Non-pigmented ciliary epithelial cell (primary cell): ENCODE results near the gene FNDC10.
"Not testable (repeated sequence)": the region's sequence is repeated elsewhere in the genome, so short reads cannot be mapped to it uniquely, and the experiment has no call there.

ENCODE experiments used
- DNase-seq: peaks from one replicate; pipeline ENCODE4 v3.0.0-alpha.2; 2010; ENCODE audit warnings: low read depth

The FNDC10 gene

DNA sequence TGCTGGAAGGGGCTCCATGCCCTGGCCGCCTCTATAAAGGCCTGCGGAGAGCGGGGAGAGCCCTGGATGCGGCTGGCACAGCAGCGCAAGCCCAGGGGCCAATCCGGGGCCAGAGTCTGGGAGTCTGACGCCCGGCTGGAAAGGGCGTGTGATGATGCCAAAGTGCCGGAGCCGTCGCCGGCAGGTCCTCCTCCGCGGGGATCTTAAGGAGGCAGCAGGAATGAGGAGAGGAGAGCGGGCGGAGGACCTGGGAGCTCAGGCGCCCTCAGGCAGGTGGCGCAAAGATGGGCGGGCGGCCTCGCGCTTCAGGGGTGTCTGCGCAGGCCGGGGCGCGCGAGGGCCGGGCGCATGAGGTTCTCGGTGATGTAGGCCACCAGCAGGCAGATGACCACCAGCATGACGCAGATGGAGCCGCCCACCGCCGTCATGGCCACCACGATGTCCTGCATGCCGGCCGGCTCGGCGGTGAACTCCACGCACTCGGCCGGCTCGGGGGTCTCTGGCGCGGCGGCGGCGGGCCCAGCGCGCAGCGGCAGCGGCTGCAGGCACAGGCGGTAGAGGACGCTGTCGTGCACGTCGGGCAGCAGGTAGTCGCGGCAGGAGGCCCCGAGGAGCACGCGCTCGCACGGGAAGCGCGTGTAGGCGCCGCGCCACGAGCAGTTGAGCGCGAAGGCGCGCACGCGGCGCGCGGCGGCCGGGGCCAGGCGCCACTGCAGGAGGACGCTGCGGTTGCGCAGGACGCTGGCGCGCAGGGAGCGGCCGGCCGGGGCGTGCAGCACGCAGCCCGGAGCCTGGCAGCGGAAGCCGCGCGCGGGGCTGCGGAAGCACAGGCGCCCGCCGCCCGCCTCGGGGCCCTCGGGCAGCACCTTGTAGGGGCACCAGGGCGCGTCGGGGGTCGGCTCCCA, 653 bp downstream of the FNDC10 start:
- DNase-seq, result no peak

DNA sequence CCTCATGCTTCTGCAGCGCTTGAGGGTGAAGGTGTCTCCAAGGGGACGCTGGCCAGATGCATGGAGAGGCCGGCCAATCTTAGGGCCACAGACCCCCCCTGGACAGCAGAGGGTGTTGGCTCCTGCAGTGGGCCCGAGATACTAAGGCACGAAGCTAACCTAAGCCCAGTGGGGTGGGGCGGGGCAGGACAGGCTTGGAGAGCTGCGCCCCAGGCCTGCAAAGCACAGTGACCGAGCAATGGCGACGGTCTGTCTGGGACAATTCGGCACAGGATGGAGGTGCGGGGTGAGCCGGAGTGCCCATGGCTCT, 1.3 kb downstream of the FNDC10 start:
- no peak for DNase-seq

DNA sequence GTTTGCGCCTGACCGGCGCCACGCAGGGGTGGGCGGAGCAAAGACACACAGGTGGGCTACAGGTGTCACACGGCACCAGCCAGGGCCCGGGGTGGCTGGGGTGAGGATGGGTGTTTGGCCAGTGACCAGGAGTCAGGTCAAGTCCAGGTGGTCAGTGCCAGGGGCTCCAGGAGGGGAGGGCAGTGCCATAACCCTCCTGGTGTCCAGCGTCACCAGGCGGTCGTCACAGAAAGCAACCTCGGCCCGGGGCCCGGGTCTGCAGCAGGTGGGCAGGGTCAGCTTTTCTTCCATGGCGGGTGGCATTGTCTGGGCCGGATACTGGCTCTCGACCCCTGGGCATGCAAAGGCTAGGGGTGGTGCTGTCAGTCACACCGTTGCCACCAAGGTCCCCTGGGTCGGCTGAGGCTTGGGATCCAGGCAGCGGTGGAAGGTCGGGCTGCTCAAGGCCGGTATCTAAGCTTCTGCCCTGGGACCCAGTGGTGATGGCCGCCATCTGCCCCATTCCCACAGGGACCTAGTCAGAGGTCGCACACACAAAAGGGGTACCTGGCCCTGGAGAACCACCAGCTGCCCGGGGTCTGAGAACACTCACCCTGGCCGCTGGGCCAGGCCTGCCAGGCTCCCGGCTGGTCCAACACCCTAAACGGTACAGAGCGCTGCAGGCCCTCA, 1.8 kb downstream of the FNDC10 start:
- DNase-seq, result no peak

DNA sequence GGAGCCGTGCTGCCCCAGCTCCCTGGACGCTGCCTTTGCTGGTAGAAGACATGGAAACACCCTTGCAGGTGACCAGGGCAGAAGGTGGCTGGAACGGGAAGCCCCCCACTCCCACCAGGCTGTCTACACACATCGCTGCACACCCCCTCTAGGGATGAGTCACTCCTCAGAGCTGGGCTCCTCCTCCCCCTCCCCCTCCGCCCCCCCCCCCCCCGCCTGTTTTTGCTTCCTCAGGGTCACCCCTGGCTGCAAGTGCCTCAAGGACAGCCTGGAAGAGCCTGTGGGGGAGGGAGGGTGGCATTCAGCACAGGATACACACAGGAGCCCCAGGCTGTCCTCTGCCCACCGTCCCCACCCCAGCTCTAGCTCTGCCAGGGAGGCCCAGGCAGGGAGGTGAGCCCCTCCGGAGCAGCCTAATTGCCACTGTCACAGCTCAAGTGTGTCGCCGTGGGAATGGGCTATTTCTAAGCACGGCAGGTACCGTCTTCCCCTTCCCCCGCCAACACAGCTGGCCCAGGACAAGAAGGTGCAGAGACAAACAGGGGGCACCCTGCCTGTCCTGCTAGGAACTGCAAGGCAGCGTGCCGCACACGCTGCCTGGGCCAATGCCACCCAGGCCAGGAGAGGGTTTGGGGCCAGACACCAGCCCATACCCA, 2.5 kb downstream of the FNDC10 start:
- DNase-seq, result no peak

DNA sequence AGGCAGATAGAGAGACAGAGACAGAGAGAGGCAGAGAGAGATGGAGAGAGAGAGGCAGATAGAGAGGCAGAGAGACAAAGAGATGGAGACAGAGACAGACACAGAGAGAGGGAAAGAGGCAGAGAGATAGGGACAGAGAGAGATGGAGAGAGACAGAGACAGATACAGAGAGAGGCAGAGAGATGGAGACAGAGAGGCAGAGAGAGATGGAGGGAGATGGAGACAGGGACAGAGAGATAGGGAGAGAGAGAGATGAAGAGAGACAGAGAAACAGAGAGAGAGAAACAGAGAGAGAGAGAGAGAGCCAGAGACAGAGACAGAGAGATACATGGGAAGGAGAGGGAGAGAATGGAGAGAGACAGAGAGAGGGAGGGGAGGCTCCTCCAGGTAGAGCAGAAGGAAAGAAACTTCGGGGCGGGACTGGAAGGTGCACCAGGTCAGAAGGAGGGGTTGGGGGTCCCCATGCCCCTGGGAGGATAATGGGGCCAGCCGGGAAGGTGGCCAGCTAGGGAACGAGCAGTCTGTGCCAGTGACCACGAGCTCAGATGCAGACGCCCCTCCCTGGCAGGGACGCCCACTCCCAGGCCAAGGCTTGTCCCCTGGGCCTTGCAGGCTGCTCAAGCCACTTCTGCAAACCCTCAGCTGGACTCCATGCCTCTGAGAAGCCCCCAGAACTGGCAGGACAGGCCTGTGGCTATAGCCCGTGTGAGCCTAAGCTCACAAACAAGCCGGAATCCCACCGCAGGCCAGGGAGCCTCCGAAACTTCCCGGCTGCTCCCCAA, 3.3 kb downstream of the FNDC10 start:
- no peak for DNase-seq

DNA sequence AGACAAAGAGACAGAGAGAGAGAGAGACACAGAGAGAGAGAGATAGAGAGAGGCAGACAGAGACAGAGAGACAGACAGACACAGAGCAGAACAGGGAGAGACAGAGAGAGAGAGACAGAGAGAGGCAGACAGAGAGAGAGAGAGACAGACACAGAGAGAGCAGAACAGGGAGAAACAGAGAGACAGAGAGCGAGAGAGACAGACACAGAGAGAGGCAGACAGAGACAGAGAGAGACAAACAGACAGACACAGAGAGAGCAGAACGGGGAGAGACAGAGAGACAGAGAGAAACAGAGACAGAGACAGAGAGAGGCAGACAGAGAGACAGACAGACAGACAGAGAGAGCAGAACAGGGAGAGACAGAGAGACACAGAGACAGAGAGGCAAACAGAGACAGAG, 4.6 kb downstream of the FNDC10 start:
- not testable (repeated sequence) for DNase-seq

DNA sequence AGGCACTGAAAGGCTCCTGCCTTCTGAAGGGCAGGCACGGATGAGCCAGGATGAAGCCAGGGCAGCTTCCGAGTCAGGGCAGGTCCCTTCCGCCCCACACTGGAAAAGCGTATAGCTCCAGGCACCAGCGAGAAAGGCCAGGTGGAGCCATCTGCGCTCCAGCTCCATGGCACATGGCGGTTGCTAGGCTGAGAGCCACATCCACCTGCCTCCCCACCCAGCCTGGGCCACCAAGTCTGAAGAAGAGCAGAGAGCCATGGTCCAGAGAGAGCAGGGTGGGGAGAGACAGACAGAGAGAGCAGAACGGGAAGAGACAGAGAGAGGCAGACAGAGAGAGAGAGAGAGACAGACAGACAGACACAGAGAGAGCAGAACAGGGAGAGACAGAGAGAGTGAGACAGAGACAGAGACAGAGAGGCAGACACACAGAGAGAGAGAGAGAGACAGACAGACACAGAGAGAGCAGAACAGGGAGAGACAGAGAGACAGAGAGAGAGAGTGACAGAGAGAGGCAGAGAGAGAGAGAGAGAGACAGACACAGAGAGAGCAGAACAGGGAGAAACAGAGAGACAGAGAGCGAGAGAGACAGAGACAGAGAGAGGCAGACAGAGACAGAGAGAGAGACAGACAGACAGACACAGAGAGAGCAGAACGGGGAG, 5.2 kb downstream of the FNDC10 start:
- no peak for DNase-seq

DNA sequence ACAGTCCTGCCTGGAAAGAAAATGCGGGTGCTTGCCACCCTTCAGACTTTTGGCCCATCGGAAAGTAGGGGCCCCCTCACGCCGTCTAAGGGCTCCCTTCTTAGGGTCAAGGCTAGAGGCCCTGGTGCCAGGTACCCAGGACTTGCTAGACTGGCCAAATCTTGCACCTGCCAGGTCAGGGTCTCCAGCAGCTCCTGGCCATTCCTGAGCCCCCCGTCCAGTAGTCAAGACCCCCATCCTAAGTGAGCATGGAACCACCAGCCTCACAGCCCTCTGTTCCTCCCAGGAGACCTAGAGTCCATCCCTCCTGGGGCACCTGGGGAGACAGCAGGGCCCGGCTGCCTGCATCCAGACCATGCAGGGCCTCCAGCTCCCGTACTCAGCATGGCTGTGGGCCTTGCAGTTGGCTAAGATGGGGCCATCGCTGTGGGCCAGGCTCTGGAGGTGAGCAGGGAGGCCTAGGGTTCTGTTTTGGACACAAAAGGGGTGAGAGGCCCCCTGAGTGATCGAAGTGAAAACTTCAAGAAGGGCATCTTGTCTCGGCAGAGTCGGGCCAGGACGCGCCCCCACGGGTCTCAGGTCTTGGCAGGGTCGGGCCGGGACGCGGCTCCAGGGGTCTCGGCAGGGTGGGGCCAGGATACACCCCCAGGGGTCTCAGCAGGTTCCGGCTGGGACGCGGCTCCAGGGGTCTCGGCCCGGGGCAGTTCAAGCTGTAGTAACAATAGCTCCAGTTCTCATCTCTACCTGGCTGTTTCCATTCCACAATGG, 5.9 kb downstream of the FNDC10 start:
- DNase-seq, result no peak

DNA sequence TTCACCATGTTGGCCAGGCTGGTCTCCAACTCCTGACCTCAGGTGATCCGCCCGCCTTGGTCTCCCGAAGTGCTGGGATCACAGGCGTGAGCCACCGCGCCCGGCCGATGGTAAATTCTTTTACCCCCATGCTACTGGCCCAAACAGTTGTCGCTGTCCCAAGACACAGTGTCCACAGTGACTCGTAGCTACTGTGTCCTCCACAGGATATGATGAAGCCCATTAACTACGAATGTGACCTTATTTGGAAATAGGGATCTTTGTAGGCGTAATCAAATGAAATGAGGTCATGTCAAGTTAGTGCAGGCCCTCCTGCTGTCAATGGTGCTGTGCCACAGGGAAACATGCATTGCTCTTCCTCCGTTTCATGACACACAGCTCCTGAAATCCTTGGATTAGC, 8.5 kb downstream of the FNDC10 start:
- DNase-seq, result no peak

DNA sequence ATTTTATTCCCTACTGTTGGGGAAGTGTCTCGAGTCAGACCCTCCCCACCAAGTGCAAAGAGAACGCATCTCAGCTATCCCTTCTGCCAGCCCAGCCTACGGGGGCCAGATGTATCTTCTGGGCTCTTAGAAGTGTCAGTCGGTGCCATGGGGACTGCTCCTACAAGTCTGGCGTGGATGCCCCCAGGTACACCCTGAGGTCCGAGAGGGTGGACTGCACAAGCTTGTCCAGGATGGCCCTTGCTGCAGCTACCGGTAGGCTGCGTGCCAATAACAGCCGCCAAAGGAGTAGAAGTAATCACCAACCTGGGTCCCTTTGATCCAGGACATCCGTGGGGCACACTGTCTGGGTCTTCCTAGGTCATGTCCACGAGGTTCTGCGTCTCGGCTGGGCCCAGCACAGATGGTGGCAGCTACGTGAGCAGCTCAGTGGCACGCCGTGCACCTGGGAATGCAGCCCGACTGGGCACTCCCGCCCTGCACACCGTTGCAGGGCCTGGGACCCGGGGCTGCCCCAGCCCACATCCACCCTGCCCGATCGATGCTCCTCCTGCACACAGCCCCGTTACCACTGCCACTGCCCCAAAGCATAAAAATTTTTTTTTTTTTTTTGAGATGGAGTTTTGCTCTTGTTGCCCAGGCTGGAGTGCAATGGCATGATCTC, 16.5 kb downstream of the FNDC10 start:
- DNase-seq, result no peak

DNA sequence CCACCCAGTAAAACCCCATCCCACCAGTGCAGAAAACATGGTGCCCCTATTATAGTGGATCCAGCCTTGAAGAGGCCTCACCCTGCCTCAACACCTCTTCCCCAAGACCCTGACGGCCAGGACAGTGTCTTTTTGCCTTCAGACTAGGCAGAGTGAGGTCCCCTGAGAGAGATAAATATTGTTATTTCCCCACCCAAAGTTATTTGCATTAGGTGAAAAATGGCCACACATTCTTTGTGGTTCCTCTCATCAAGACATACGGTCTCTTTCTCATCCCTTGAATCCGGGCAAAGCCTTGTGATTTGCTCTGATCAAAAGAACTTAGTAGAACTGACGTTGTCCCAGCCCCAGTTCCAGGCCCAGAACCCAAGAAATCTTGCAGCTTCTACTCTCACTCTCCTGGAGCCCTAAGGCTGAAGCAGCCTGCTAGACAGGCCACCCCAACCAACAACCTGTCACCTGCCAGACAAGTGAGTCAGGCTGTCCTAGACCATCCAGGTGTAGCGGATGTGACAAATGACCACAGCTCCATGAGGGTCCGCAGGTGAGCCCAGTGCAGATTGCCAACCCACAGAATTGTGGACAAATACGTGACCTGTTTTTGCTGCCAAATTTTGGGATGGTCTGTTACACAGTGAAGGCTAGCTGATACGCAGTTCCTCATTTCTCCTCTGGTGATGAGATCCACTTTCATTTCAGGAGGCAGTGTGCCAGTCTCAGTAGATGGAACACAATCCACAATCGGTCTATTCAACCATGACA, 17.2 kb downstream of the FNDC10 start:
- DNase-seq, result no peak

DNA sequence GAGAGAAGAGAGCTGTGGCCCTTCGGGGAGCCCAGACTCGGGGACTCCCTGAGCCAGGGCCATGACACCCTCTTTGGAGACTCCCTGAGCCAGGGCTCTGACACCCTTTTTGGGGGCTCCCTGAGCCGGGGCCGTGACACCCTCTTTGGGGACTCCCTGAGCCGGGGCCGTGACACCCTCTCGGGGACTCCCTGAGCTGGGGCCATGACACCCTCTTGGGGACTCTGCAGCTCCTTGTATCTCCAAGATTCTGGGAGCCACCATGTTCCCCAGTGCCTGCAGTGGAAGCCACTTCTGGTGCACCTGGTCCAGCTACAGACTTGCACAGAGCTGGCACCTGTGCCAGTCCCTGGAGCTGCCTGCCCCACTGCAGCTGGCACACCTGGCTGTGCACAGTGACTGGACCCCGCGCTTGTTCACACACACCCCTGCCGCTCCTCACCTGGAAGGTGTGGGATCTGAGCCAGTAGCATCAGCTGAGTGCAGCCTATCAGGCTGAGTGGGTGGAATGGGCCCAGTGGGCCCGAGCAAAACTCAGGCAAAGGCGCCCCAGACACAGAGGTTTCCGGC, 21.5 kb downstream of the FNDC10 start:
- DNase-seq, result no peak

DNA sequence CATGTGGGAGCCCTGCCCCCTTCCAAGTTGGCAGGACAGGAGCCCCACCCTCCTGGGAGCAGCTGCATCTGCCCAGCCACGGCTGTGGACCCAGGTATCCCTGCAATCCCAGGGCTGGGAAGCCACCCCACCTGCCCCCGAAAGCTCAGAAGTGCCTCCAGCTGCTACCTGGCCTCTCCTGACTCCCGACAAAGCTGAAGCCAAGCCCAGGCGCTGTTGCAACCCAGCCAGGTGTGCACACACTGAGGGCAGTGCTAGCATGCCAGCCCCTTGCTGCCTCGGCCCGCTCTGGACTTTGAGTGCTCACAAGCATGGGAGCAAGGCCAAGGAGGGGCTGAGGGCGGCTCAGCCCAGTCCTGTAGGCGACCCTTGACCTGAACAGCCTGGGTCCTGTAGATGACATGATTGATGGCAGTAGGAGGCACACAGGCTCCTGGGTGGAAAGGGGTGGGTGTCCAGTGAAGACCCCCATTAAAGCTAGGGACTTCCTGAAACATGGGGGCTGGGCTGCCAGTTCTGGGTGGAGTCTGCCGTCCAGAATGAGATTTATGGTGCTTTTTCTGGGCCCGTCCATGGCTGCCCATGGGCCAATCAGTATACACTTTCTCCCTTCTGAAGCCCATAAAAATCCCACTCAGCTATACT, 22.4 kb downstream of the FNDC10 start:
- no peak for DNase-seq

DNA sequence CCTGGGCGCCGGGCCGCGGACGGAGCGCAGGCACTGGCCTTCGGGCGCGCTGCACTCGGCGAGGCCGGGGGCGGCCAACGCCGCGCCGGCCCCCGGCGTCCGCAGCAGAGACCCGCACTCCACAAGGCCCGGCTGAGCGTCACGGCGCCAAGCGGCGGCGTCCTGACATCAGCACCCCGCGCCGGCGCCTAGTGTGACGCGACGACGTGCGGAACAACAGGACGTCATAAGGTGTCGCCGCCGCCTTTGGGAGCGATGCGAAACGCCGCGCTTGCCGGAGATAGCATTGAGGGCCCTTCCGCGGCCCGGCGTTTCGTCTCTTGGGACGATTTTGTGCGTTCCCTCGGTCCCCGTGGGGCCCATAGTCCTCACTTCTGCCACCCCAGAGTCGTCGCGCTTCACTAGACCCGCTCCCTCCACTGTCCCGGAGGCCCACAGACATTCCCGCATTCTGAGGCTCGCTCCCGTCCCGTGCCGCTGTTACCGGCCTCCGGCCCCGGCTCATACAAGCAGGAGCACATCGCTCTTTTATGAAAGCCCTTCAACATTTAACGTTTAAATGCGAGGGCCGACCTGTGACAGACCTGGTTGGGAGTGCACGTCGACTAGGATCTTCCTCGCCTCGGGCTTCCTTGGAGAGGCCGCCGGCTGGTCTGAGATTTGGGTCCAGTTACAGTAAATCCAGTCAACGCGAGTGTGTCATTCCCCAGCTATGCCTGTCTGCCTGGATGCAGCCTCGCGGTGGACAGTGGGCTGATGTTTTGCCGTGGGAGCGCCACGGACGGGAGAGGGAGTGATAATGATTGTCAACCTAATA, 25.0 kb downstream of the FNDC10 start, which contains the start of gene SSU72:
Gene SSU72, minus strand, starts transcription at position 143 of the 817 bp plus-strand sequence. CDS start 306 bp downstream, outside the sequence.
- DNase-seq, result peak; percentile 55

DNA sequence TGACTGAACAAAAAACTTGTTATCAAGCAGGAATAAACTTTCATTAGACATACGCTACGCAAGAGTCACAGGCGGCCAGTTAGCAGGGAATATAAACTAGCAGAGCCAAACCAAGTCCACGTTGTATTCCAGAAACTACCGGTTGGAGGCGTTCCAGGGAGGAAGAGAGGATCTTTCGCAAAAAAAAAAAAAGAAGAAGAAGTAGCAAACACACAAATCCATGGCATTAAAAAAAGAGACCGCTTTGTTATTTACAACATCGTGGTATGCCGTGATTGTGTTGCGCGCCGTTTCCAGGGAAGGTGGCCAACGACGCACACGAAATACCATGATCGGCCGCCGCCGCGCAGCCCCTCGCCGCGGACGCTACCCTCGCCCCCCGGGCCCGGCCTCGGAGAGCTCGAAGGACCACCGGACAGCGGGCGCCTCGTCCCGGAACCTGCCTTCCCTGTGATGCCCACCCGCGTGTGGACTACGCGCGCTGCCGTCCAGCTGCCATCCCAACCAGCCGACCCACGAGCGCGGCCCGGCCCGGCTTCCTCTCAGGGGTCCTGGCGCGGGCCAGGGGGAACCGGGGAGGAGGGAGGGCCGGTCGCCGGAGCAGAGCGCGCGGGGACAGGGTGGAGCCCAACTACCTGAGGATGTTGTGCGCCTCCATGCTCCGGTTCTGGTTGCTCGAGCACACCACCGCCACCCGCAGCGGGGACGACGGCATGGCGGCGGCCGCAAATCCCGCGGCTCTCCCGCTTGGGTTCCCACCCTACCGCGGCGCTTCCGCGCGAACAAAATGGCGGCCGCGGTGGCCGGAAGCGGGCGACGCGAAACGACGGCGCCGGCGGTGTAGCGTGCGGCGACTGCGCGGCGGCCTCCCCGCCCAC, 25.9 kb downstream of the FNDC10 start:
- no peak for DNase-seq

DNA sequence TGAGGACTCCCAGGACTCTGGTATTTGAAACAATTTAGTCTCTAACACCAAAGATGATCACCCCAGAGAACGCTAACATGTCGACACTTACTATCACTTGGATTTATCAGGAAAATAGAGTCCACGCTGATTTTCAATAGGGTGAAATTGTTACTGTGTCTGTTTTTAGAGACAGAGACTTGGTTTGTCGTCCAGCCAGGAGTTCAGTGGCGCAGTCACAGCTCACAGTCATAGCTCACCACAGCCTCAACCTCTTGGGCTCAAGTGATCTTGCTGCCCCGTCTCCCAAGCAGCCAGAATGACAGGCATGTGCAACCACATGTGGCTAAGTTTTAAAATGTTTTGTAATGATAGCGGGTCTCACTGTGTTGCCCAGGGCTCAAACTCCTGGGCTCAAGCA, 30.6 kb downstream of the FNDC10 start:
- no peak for DNase-seq

DNA sequence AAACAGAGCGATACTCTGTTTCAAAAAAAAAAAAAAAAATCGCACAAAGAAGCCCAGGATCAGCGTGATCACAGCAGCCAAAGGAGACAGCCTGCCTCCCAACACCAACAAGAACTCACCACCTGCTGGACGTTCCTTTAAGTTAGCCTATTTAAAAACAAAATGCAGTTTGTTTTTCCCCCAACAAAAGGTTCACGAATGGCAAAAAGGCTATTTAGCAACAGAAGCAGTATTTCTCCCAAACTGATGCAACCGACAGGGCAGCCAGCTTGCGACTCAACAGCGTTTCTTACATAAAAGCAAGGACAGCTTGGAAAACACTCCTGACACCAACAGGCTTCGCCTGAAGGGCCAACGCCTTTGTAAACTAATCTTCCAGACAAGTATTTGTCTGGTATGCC, 32.0 kb downstream of the FNDC10 start:
- no peak for DNase-seq
